ENCODE measurements around the gene AOPEP. TPM values are rescaled to one million over a fixed set of nuclear protein-coding genes. Genes with fewer than 3 reads are reported as not detected.

The AOPEP gene
- total RNA-seq, 2 experiments from 2014 or later, result 5.8 to 6.4 TPM

GRCh38 chr9:95045751-95046150 lies 319.3 kb downstream of the AOPEP start:
- CTCF ChIA-PET, result interaction anchor here (1.0 kb wide), 1 partner anchor 81 kb away, joined by 3 read pairs; no protein-coding TSS in a partner anchor
- H3K27ac Mint-ChIP-seq, result no peak overlapping the region
- no peak overlapping the region for H3K4me3 Mint-ChIP-seq
- no peaks in the 10 kb centered on the region for H3K36me3 Mint-ChIP-seq (ENCODE audit: low read depth)
- no peak for DNase-seq
- peaks cover 21% of the 10 kb centered on the region for H3K27me3 Mint-ChIP-seq (ENCODE audit: low read depth)
- intact Hi-C loops (cut with micrococcal nuclease), result no loop called here
- H3K9me3 Mint-ChIP-seq, result no peaks in the 10 kb centered on the region
- peaks cover 6% of the 10 kb centered on the region for H3K4me1 Mint-ChIP-seq (ENCODE audit: low read depth)

DNA sequence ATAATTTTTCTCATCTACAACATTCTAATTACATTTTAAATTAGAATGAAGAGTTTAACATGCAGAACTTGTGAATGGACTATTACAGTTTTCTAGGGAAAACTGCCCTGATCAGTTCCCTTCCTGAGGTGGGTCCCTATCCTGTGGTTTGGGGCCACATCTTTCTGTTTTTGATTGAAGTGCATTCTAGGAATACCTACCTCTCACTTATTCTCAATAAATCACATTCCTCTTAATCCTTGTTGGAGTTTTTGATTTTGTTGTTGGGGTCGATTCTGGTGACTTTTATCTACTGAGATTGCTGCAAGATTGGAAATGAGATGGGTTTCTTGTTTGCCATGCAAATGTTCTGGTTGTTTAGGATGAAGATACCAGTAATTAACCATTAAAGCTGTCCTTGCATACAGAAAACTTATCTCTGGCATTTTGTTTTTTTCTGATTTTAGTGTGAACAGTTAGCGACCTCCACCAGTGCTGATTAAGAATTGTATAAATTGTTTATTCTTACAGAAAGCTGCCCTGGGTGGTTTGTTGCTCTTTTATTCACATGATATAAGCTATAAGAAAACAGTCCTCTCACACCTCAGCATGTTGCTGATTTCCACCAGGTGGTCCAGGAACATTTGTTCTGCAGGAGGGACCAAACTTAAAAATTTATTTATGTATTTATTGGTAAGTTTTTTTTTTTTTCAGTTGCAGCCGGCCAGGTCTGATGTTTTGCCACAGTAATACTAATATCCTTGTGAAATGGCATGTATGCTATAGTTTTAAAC lies 321.1 kb downstream of the AOPEP start:
- peaks cover 24% of the 10 kb centered on the region for H3K27me3 Mint-ChIP-seq (ENCODE audit: low read depth)
- no peak for DNase-seq
- no peaks in the 10 kb centered on the region for H3K9me3 Mint-ChIP-seq
- intact Hi-C loops (cut with micrococcal nuclease), result no loop called here
- no peaks in the 10 kb centered on the region for H3K36me3 Mint-ChIP-seq (ENCODE audit: low read depth)
- CTCF ChIA-PET, result interaction anchor here (2.0 kb wide), 1 partner anchor 379 kb away, joined by 5 read pairs; no protein-coding TSS in a partner anchor
- no peak overlapping the region for H3K4me3 Mint-ChIP-seq
- H3K4me1 Mint-ChIP-seq (ENCODE audit: low read depth), result peaks cover 6% of the 10 kb centered on the region
- H3K27ac Mint-ChIP-seq, result no peak overlapping the region

- peak; percentile 53 for DNase-seq
- no peak overlapping the region for H3K27ac Mint-ChIP-seq
- intact Hi-C loops (cut with micrococcal nuclease), result no loop called here
- H3K4me1 Mint-ChIP-seq (ENCODE audit: low read depth), result peaks cover 6% of the 10 kb centered on the region
- H3K27me3 Mint-ChIP-seq (ENCODE audit: low read depth), result peaks cover 24% of the 10 kb centered on the region
- H3K9me3 Mint-ChIP-seq, result no peaks in the 10 kb centered on the region
- peak overlapping the region; percentile 73 for H3K4me3 Mint-ChIP-seq
- no peaks in the 10 kb centered on the region for H3K36me3 Mint-ChIP-seq (ENCODE audit: low read depth)
- CTCF ChIA-PET, result interaction anchor here (0.9 to 2.0 kb wide), 4 partner anchors 83 to 380 kb away, joined by 3 to 5 read pairs (median 3); no protein-coding TSS in a partner anchor
Observed at GRCh38 chr9:95048225-95049087, 322.0 kb downstream of the AOPEP start.

DNA sequence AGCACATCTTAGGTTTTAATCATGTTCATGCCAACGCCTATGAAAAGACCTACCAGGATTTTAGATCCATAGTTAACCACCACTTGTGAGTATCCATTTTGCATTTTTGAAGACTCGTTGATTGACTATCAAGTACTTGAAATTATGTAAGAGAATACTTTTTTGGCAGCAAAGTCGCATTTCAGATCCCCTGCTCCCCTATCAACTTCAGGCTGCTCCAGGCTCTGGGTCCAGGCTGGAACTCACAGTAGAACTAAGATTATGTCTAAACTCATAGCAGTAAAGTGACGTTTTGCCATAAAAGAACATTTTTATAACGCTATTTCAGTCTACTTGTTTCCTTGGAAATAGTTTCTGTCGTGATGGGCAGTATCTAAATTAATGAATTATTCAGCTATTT lies 323.3 kb downstream of the AOPEP start:
- CTCF ChIA-PET, result interaction anchor here (0.7 to 2.0 kb wide), 4 partner anchors 46 to 381 kb away, joined by 3 to 5 read pairs (median 4); no protein-coding TSS in a partner anchor
- H3K4me3 Mint-ChIP-seq, result no peak overlapping the region
- intact Hi-C loops (cut with micrococcal nuclease), result no loop called here
- H3K27ac Mint-ChIP-seq, result no peak overlapping the region
- H3K27me3 Mint-ChIP-seq (ENCODE audit: low read depth), result peaks cover 24% of the 10 kb centered on the region
- DNase-seq, result no peak
- no peaks in the 10 kb centered on the region for H3K36me3 Mint-ChIP-seq (ENCODE audit: low read depth)
- peaks cover 6% of the 10 kb centered on the region for H3K4me1 Mint-ChIP-seq (ENCODE audit: low read depth)
- no peaks in the 10 kb centered on the region for H3K9me3 Mint-ChIP-seq

DNA sequence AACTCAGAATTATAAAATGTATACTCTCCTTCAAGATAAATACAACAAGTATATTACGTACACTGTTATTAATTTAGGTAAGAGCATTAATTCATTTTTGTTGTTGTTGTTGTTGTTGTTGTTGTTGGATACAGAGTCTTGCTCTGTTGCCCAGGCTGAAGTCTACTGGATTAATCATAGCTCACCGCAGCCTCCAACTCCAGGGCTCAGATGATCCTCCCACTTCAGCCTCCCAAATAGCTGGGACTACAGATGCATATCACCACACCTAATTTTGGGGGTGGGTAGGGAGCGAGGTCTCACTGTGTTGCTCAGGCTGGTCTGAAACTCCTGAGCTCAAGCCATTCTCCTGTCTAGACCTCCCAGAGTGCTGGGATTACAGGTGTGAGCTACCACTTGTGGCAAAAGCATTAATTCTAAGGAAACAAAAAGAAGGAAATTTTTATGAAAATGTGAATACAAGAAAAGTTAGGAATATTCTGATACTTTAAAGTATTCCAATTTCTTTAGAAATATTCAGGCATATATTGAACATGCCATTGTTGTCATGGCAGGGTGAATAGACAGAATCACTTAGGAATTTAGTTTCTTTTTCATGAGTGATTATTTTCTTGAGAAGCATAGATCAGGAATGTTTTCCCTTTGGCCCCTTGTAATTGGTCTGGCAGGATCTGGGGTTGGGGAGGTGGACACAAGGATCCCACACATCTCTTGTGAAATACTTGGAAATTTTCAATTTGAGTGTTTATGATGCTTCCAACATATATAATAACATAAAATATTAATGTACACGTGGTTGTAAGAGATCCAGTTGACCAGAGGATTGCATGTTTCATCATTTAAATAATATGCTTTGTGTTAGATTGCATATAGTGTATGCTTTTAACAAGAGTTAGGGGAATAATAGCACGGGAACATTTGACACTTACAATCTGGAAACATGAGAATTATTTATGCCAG lies 327.4 kb downstream of the AOPEP start:
- Mint-ChIP-seq H3K27ac (no peak overlapping the region), H3K4me1 (ENCODE audit: low read depth) (peaks cover 3% of the 10 kb centered on the region), H3K4me3 (no peak overlapping the region), H3K9me3 (no peaks in the 10 kb centered on the region), H3K27me3 (ENCODE audit: low read depth) (peaks cover 15% of the 10 kb centered on the region), H3K36me3 (ENCODE audit: low read depth) (no peaks in the 10 kb centered on the region)
- intact Hi-C loops (cut with micrococcal nuclease), result no loop called here
- DNase-seq, result no peak
- CTCF ChIA-PET, result no interaction called here

- intact Hi-C loops (cut with micrococcal nuclease), result no loop called here
- DNase-seq, result no peak
- Mint-ChIP-seq H3K4me3 (no peak overlapping the region), H3K9me3 (no peaks in the 10 kb centered on the region), H3K27me3 (ENCODE audit: low read depth) (peaks cover 5% of the 10 kb centered on the region), H3K36me3 (ENCODE audit: low read depth) (no peaks in the 10 kb centered on the region), H3K27ac (no peak overlapping the region), H3K4me1 (ENCODE audit: low read depth) (no peaks in the 10 kb centered on the region)
- CTCF ChIA-PET, result no interaction called here
Observed at GRCh38 chr9:95055334-95055850, 328.9 kb downstream of the AOPEP start.

- no peak for DNase-seq
- Mint-ChIP-seq H3K4me1 (ENCODE audit: low read depth) (no peaks in the 10 kb centered on the region), H3K4me3 (no peak overlapping the region), H3K27ac (no peak overlapping the region), H3K27me3 (ENCODE audit: low read depth) (peaks cover 3% of the 10 kb centered on the region), H3K9me3 (no peaks in the 10 kb centered on the region), H3K36me3 (ENCODE audit: low read depth) (no peaks in the 10 kb centered on the region)
- CTCF ChIA-PET, result no interaction called here
- intact Hi-C loops (cut with micrococcal nuclease), result no loop called here
Observed at GRCh38 chr9:95055851-95056551, 329.5 kb downstream of the AOPEP start.

GRCh38 chr9:95057101-95057500 lies 330.6 kb downstream of the AOPEP start:
- CTCF ChIA-PET, result interaction anchor here (0.6 kb wide), 1 partner anchor 71 kb away, joined by 3 read pairs; no protein-coding TSS in a partner anchor
- no peaks in the 10 kb centered on the region for H3K4me1 Mint-ChIP-seq (ENCODE audit: low read depth)
- H3K27me3 Mint-ChIP-seq (ENCODE audit: low read depth), result no peaks in the 10 kb centered on the region
- H3K4me3 Mint-ChIP-seq, result no peak overlapping the region
- H3K9me3 Mint-ChIP-seq, result no peaks in the 10 kb centered on the region
- no peaks in the 10 kb centered on the region for H3K36me3 Mint-ChIP-seq (ENCODE audit: low read depth)
- H3K27ac Mint-ChIP-seq, result no peak overlapping the region
- DNase-seq, result no peak
- intact Hi-C loops (cut with micrococcal nuclease), result no loop called here

GRCh38 chr9:95058121-95058785 lies 331.8 kb downstream of the AOPEP start:
- CTCF ChIA-PET, result no interaction called here
- H3K9me3 Mint-ChIP-seq, result no peaks in the 10 kb centered on the region
- H3K4me3 Mint-ChIP-seq, result no peak overlapping the region
- H3K4me1 Mint-ChIP-seq (ENCODE audit: low read depth), result no peaks in the 10 kb centered on the region
- intact Hi-C loops (cut with micrococcal nuclease), result no loop called here
- DNase-seq, result no peak
- H3K27me3 Mint-ChIP-seq (ENCODE audit: low read depth), result no peaks in the 10 kb centered on the region
- no peak overlapping the region for H3K27ac Mint-ChIP-seq
- no peaks in the 10 kb centered on the region for H3K36me3 Mint-ChIP-seq (ENCODE audit: low read depth)

DNA sequence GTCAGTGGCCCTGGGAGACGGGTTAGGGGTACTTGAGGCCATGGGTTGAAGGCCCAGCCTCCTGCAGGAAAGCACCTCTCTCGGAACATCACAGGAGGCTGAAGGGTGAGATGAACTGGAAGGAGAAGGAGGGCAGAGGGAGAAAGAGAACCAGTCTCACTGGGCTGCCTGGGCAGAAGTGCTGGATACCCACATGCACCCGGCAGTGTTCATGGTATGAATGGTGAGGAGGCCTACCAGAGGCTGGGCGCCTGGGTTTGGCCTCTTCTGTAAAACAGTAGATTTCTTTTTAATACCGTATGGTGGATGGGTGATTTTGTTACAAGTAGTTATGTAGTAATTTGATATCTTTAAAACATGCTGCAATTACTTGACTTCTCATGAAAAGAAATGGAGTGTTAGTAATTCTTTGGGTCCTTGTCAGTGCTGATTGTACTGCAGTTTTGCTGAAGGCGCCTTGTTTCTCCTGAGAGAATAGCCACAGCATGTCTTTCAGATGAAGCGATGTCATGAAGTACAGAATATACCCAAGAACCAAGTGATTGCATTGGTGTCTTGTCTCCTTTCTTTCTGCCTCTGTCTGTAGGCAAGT lies 332.4 kb downstream of the AOPEP start:
- Mint-ChIP-seq H3K4me3 (no peak overlapping the region), H3K36me3 (ENCODE audit: low read depth) (no peaks in the 10 kb centered on the region), H3K27me3 (ENCODE audit: low read depth) (no peaks in the 10 kb centered on the region), H3K4me1 (ENCODE audit: low read depth) (no peaks in the 10 kb centered on the region), H3K27ac (no peak overlapping the region), H3K9me3 (no peaks in the 10 kb centered on the region)
- no peak for DNase-seq
- intact Hi-C loops (cut with micrococcal nuclease), result no loop called here
- CTCF ChIA-PET, result no interaction called here

DNA sequence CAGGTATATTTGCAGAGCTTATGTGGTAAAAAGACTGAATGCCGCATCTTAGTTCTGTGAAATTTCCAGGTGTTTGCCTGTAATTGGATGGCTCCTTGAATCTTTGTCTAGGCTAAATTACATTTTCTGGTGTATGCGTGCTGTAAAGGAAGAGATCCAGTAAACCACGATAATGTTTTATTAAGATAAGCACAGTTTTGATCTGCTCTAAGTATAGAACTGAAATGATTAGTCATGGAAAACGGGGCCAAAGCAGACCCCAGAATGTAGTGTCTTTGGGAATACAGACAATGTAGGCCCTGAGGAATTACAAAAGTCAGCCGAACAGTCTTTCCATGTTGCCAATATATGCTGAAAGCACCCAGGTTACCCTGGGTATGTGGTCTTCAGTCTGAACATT lies 333.7 kb downstream of the AOPEP start:
- CTCF ChIA-PET, result no interaction called here
- no peaks in the 10 kb centered on the region for H3K27me3 Mint-ChIP-seq (ENCODE audit: low read depth)
- H3K36me3 Mint-ChIP-seq (ENCODE audit: low read depth), result no peaks in the 10 kb centered on the region
- H3K4me3 Mint-ChIP-seq, result no peak overlapping the region
- intact Hi-C loops (cut with micrococcal nuclease), result no loop called here
- DNase-seq, result no peak
- H3K9me3 Mint-ChIP-seq, result no peaks in the 10 kb centered on the region
- no peaks in the 10 kb centered on the region for H3K4me1 Mint-ChIP-seq (ENCODE audit: low read depth)
- no peak overlapping the region for H3K27ac Mint-ChIP-seq

Measured in activated naive CD4-positive, alpha-beta T cell treated with anti-CD3 and anti-CD28 coated beads for 36 hours (primary cell).